ENCODE results near the gene TMPRSS9. TPM values are rescaled to one million over a fixed set of nuclear protein-coding genes. Genes with fewer than 3 reads are reported as not detected.
"Not testable (repeated sequence)": the region's sequence is repeated elsewhere in the genome, so short reads cannot be mapped to it uniquely, and the experiment has no call there.

The TMPRSS9 gene
- total RNA-seq, 1 experiment from 2014 or later, result not detected

DNA sequence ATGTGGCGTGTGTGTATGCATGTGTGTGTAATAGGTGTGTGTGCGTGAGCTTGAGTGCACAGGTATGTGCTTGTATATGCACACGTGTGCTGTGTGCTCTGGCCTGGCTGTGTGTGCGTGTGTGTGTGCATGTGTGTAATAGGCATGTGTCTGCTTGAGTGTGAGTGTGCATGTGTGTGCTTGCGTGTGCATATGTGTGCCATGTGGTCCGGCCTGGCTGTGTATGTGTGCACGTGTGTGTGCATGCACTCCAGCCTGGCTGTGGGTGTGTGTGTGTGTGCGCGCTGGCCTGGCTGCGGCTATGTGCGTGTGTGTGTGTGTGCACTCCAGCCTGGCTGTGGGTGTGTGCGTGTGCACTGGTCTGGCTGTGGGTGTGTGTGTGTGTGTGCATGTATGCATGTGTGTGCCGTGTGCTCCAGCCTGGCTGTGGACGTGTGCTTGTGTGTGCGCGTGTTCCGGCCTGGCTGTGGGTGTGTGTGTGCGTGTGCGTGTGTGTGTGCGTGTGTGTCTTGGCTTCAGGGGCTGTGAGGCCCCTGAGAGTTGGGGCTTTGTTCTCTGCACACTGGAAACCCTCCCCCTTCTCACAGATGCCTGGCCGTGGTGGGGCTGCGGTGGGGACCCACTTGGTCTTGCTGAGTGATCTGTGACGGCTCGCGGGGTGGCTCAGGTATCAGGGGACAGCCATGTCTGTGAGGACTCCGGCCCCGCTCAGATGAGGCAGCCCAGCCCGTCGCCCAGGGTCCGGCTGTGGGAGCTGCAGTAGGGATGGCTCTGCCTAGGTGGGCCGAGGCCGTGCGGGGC is 23.3 kb upstream of the TMPRSS9 start:
- Histone ChIP-seq H3K9me3 (no peaks in the 10 kb centered on the region), H3K4me3 (no peak overlapping the region), H3K36me3 (no peaks in the 10 kb centered on the region; the same call in 1 of the 2 replicates), H3K27me3 (no peaks in the 10 kb centered on the region)
- DNase-seq, result no peak

DNA sequence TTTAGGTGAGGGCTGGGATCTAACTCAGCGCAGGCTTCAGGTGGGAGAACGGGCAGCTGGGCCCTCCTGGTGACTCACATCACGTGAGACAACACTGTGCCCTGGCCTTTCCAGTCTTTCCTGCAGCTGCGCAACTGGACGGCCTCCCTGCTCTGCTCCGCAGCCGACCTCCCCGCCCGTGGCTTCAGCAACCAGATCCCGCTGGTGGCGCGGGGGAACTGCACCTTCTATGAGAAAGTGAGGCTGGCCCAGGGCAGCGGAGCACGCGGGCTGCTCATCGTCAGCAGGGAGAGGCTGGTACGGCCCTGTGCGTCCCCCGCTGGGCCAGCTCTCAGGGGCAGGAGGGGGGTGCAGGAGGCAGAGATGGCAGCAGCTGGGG is 22.7 kb upstream of the TMPRSS9 start:
- no peaks in the 10 kb centered on the region for H3K27me3 ChIP-seq
- H3K4me3 ChIP-seq, result no peak overlapping the region
- DNase-seq, result no peak
- no peaks in the 10 kb centered on the region for H3K9me3 ChIP-seq
- H3K36me3 ChIP-seq, result no peaks in the 10 kb centered on the region; the same call in 1 of the 2 replicates

DNA sequence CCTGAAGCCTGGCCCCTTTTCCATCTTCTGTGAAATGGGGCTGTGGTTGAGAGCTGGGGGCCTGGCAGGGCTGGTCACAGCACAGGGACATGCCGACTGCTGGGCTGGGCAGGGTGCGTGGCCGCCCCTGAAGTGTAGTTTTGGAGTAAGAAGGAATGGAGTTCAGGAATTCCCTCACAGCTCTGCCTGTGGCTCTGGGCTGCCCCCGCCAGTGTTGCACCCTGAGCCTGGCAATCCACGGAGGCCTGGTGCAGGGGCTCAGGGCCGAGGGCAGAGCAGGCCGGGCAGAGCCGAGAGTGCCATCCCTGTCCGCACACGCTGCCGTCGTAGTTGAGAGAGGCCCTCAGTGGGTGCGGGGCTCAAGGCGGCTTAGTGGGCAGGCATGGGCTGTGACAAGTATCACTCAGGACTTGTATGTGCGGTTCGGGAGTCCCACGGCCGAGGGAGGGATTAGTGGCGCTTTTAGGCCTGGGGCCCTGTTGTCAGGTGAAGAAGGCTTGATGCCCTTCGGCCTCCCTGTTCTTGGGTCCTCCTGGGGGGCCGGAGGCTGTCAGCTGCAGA is 21.9 kb upstream of the TMPRSS9 start:
- Histone ChIP-seq H3K4me3 (no peak overlapping the region), H3K27me3 (no peaks in the 10 kb centered on the region), H3K36me3 (no peaks in the 10 kb centered on the region; the same call in 1 of the 2 replicates), H3K9me3 (no peaks in the 10 kb centered on the region)
- no peak for DNase-seq

DNA sequence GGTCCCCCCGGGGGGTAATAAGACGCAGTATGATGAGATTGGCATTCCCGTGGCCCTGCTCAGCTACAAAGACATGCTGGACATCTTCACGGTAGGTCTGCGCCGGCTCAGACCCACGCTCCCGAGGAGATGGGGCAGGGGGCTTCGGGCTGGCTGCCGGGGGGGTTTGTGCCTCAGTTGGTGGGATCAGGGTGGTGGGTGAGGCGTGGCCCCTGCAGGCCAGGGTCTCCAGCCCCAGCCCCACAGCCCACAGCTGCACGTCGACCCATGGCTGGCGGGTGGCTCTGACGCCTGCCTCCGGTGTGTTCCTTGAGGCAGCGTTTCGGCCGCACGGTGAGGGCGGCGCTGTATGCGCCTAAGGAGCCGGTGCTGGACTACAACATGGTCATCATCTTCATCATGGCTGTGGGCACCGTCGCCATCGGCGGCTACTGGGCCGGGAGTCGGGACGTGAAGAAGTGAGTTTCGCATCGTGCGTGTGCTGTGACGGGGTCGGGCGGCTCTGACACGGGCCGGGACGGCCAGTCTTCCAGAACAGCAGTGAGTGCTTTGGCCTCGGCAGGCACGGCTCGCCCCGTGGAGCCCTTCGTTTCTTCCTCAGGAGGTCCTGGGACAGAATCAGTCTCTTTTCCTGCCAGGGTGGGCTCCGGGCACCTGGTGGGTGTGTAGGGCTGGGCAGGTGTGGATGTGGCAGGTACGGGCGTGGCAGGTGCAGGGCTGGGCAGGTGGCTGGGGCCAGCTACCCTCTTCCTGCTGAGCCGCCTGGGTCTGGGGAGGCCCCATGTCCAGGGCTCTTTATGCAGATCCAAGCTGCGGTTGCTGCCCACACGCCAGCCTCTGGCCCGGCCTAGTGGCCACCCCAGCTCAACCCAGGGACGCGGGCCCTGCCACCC is 21.1 kb upstream of the TMPRSS9 start:
- H3K9me3 ChIP-seq, result no peaks in the 10 kb centered on the region
- H3K36me3 ChIP-seq, result no peaks in the 10 kb centered on the region; the same call in 1 of the 2 replicates
- no peaks in the 10 kb centered on the region for H3K27me3 ChIP-seq
- no peak for DNase-seq
- no peak overlapping the region for H3K4me3 ChIP-seq

DNA sequence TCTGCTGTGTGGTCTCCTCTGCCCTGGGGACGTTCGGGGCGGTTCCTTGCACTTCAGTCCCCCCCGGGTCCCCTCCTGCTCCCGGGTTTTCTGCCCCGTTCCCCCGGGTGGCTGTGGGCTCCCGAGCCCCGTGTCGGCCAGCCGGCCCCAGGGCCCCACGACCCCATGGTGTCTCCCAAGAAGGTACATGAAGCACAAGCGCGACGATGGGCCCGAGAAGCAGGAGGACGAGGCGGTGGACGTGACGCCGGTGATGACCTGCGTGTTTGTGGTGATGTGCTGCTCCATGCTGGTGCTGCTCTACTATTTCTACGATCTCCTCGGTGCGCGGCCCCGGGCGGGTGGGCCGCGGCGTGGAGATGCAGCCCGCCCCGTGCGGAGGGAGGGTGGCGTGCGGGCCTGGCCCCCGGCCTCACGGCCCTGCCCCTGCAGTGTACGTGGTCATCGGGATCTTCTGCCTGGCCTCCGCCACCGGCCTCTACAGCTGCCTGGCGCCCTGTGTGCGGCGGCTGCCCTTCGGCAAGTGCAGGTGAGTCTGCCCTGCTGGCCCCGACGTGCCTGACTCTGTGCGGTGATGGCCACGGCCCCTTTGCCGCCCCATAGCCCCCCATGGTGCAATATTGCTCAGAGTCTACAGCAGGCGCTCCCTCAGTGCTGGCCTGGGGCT is 20.3 kb upstream of the TMPRSS9 start:
- Histone ChIP-seq H3K36me3 (no peaks in the 10 kb centered on the region; the same call in 1 of the 2 replicates), H3K4me3 (no peak overlapping the region), H3K27me3 (no peaks in the 10 kb centered on the region), H3K9me3 (no peaks in the 10 kb centered on the region)
- DNase-seq, result no peak

DNA sequence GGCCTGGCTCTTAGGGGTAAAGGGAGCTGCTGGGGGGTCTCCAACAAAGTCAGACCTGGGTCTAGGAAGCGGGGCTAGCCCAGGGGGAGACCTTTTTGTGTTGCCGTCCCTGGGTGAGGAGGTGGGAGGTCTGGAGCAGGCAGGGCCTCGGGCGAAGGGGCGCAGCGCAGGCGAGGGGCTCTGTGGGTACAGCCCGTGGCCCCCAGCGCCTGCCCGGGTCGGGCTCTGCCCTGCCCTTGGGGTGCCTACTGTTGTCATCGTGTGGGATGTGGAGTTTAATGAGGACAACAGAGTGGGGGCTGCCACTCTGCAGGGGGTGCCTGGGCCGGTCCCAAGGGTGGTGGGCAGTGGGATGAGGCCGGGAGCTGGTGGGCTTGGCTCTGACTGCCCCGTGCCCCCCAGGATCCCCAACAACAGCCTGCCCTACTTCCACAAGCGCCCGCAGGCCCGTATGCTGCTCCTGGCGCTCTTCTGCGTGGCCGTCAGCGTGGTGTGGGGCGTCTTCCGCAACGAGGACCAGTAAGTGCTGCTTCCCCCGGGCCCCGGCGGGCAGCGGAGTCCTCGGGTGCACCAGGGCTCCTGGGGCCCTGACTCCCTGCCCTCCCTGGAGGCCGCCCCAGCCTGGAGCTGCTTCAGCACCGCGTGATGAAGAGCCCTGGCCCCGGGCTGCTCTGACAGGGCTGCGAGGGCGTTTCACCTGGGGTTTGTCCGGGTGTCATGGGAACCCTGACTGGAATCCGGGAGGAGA is 19.4 kb upstream of the TMPRSS9 start:
- DNase-seq, result no peak
- no peaks in the 10 kb centered on the region for H3K9me3 ChIP-seq
- H3K27me3 ChIP-seq, result no peaks in the 10 kb centered on the region
- no peaks in the 10 kb centered on the region for H3K36me3 ChIP-seq
- H3K4me3 ChIP-seq, result no peak overlapping the region

DNA sequence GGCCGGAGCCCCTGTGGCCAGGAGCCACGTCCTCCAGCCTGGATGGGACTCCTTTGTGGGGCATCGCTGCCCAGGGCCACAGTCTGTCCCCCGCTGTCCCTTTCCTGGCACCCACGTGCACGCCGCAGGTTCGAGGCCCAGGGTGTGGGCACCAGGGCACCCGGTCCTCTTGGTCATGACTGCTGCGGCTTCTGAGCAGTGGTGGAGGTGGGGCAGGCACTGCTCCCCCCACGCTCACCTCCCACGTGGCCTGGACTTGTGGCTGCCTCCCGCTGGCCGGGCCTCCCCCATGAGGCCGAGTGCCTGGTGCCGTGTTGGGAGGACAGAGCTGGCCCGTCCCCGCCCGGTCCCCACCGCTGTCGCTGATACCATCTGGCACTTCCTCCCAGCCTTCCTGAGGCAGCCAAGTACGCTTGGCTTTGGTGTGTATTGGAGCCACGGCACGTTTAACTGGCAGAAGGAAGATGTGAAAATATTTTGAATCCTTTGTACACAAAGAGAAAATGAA is 18.8 kb upstream of the TMPRSS9 start:
- DNase-seq, result no peak
- Histone ChIP-seq H3K9me3 (no peaks in the 10 kb centered on the region), H3K4me3 (no peak overlapping the region), H3K27me3 (no peaks in the 10 kb centered on the region), H3K36me3 (no peaks in the 10 kb centered on the region)

DNA sequence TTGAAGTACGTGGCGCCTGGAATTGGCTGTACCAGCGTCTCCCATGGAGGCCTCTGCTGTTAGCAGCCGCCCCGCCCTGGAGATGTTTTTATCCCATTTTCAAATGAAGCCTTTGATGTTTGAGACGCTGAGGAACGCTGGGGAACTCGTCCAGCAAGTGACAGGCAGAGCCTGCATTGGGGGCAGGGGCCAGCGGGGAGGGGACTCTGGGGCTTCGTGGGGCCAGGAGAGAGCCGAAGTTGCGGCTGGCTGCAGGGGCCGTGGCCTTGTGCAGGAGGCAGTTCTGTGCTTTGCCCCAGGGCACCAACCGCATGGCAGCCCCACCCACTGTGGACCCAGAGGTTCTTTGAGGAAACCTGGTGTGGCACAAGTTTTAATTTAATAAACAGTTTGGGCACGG is 18.1 kb upstream of the TMPRSS9 start:
- Histone ChIP-seq H3K4me3 (no peak overlapping the region), H3K36me3 (no peaks in the 10 kb centered on the region), H3K9me3 (no peaks in the 10 kb centered on the region), H3K27me3 (no peaks in the 10 kb centered on the region)
- no peak for DNase-seq

DNA sequence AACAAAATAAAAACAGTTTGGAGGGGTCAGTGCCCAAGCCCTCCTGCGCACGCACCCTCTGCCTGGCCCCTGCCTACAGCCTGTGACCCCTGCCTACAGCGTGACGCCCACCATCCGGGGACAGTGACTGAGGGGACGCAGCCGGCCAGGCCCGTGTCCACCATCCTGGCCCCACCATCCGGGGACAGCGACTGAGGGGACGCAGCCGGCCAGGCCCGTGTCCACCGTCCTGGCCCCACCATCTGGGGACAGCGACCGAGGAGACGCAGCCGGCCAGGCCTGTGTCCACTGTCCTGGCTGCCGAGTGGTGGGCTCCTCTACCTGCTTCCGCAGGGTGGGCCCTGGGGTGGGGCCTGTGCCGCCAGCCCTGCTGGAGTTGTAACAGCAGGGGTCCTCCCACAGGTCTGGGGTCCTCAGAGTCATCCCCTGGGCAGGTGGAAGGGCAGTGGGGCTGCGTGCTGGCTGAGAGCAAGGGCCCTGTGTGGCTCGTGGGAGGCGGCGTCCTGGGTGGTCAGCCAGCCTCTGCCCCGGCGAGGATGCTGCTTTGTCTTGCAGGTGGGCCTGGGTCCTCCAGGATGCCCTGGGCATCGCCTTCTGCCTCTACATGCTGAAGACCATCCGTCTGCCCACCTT is 17.3 kb upstream of the TMPRSS9 start:
- H3K4me3 ChIP-seq, result no peak overlapping the region
- H3K27me3 ChIP-seq, result no peaks in the 10 kb centered on the region
- H3K9me3 ChIP-seq, result no peaks in the 10 kb centered on the region
- no peaks in the 10 kb centered on the region for H3K36me3 ChIP-seq
- no peak for DNase-seq

DNA sequence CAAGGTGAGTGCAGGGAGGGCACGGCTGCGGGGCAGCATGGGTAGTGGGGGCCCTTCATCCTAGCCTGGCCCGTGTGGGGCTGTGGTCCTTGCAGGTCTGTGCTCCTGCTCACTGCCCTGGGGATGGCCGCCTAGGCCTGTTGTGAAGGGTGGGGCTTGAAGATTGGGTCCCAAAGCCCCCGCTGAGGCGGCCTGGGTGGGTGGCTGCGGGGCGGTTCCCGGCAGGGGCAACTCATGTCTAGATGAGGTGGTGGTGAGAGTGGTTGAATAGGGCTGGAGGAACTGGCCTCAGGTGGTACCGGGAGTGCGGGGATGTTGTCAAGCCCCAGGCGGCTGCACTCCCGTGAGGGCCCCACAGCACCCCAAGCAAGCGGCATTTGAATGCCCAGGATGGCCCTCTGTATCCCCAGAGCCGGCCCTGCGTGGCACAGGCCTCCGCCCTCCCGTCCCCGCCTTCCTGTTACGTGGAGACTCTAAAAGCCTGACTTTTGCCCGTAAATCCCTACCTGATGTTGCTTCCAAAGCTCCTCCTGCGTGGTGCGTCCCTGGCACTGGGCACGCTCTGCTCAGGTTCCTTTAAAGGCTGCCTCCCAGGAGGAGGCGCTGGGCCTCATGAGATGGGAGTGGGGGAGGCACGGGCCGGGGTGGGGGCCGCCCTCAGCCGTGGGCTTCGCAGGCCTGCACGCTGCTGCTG is 16.6 kb upstream of the TMPRSS9 start:
- no peaks in the 10 kb centered on the region for H3K36me3 ChIP-seq
- no peaks in the 10 kb centered on the region for H3K27me3 ChIP-seq
- no peaks in the 10 kb centered on the region for H3K9me3 ChIP-seq
- DNase-seq, result no peak
- H3K4me3 ChIP-seq, result no peak overlapping the region

DNA sequence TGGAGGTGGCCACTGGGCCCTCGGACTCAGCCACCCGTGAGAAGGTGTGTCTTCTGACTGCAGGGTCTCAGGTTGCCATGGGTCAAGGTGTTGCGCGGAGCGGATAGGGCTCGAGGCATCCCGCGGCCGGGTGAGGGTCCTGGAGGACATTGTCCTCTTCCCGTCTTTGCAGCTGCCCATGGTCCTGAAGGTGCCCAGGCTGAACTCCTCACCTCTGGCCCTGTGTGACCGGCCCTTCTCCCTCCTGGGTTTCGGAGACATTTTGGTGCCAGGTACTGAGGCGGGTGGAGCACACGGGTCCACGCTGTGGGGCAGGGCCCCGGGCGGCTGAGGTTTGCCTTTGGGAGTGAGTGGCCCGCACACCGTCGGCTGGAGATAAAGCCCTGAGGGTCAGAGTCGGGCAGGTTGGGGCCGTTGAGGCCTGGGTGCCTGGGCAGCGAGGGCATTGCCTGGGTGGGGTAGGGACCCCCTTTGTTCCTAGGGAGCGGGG is 15.6 kb upstream of the TMPRSS9 start:
- no peak for DNase-seq
- H3K4me3 ChIP-seq, result no peak overlapping the region
- no peaks in the 10 kb centered on the region for H3K27me3 ChIP-seq
- no peaks in the 10 kb centered on the region for H3K36me3 ChIP-seq
- H3K9me3 ChIP-seq, result no peaks in the 10 kb centered on the region

DNA sequence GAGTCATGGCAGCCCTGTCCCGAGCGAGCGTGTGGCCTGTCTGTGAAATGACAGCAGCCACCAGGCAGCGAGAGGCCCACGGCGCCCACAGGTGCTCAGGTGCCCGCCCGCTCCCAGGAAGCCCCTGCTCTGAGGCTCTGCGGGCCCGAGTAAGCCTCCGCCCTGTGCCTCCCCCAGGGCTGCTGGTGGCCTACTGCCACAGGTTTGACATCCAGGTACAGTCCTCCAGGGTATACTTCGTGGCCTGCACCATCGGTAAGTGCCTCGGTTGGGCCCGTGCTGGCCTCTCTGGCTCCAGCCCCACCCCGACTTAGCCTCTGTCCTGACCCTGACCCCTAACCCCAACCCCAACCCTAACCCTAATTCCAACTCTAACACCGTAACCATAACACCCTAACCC is 15.0 kb upstream of the TMPRSS9 start:
- DNase-seq, result no peak
- H3K4me3 ChIP-seq, result no peak overlapping the region
- no peaks in the 10 kb centered on the region for H3K36me3 ChIP-seq
- no peaks in the 10 kb centered on the region for H3K27me3 ChIP-seq
- H3K9me3 ChIP-seq, result no peaks in the 10 kb centered on the region

DNA sequence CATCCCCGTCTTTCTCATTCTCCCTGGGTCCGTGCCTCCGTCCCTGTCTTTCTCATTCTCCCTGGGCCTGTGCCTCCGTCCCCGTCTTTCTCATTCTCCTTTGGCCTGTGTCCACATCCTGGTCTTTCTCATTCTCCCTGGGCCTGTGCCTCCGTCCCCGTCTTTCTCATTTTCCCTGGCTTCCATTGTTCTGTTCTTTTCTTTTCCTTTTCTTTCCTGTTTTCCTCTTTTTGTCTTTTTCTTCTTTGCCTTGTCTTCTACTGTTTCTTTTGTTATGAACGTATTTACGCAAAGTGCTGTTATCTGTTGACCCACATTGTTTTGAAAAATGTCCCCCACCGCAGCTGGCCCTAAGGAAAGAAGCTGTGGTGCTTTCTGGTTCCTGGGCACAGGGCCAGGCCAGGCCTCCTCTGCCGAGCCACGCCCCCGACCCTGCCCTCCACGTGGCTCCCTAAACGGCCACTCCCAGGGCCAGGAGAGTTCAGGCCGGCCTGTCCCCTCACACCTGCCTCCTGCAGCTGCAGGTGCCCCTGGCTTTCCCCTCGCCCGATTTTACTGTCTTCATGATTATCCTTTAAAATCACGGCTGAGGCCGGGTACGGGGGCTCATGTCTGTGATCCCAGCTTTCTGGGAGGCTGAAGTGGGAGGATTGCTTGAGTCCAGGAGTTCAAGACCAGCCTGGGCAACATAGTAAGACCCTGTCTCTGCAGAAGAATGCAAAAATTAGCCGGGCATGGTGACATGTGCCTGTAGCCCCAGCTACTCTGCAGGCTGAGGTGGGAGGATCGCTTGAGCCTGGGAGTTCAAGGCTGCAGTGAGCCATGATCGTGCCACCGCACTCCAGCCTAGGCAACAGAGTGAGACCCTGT is 14.0 kb upstream of the TMPRSS9 start:
- no peak overlapping the region for H3K4me3 ChIP-seq
- H3K27me3 ChIP-seq, result no peaks in the 10 kb centered on the region
- no peaks in the 10 kb centered on the region for H3K36me3 ChIP-seq
- DNase-seq, result no peak
- H3K9me3 ChIP-seq, result no peaks in the 10 kb centered on the region

DNA sequence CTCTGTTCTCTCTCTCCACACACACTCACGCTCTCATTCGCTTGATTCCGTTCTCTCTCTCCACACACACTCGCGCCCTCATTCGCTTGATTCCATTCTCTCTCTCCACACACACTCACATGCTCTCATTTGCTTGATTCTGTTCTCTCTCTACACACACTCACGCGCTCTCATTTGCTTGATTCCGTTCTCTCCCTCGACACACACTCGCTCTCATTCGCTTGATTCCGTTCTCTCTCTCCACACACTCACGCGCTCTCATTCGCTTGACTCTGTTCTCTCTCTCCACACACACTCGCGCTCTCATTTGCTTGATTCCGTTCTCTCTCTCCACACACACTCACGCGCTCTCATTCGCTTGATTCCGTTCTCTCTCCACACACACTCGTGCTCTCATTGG is 10.2 kb upstream of the TMPRSS9 start:
- not testable (repeated sequence) for DNase-seq, H3K9me3 ChIP-seq, H3K36me3 ChIP-seq, H3K27me3 ChIP-seq, H3K4me3 ChIP-seq
